Calu3 (cell line): Measurements from ENCODE around the gene OR3A2. TPM values are rescaled to one million over a fixed set of nuclear protein-coding genes. Genes with fewer than 3 reads are reported as not detected.
"Not testable (repeated sequence)": the region's sequence is repeated elsewhere in the genome, so short reads cannot be mapped to it uniquely, and the experiment has no call there.

Source experiments
- BruUV-seq: library from RNA; stranded (reverse); fragments of 400-500 nt; replicated peaks from 2 replicates; lab custom pipeline; 2021; lab: Mats Ljungman, UMichigan
- CTCF ChIA-PET: fragments of 300-600 bp; sonication (Branson Sonifier 250); formaldehyde crosslinking; loops from one replicate; lab custom pipeline; 2022; ENCODE audit warnings: antibody characterized with exemption; lab: Charles Lee
- DNase-seq: peaks from one replicate; pipeline ENCODE4 v3.0.0; 2022
- H3K27ac Mint-ChIP-seq: one replicate; pipeline ENCODE4 v1.8.0; 2022; ENCODE audit warnings: mixed read lengths; ENCODE audit not compliant: unreplicated experiment
- H3K27me3 Mint-ChIP-seq: one replicate; pipeline ENCODE4 v1.8.0; 2022; ENCODE audit warnings: mixed read lengths; ENCODE audit not compliant: unreplicated experiment
- H3K36me3 Mint-ChIP-seq: one replicate; pipeline ENCODE4 v1.8.0; 2022; ENCODE audit warnings: mild to moderate bottlenecking, moderate library complexity, mixed read lengths; ENCODE audit not compliant: insufficient read depth, unreplicated experiment
- H3K4me1 Mint-ChIP-seq: one replicate; pipeline ENCODE4 v1.8.0; 2022; ENCODE audit warnings: mild to moderate bottlenecking, low read depth, mixed read lengths; ENCODE audit not compliant: unreplicated experiment
- H3K4me3 Mint-ChIP-seq: one replicate; pipeline ENCODE4 v1.8.0; 2022; ENCODE audit warnings: mild to moderate bottlenecking, low read depth, moderate library complexity, mixed read lengths; ENCODE audit not compliant: unreplicated experiment
- H3K9me3 Mint-ChIP-seq: one replicate; pipeline ENCODE4 v1.8.0; 2022; ENCODE audit warnings: low read depth, mixed read lengths; ENCODE audit not compliant: unreplicated experiment
- CTCF ChIP-seq: fragments of 200-600 bp; IDR thresholded peaks from one replicate; pipeline ENCODE4 v1.8.0; 2022; ENCODE audit warnings: antibody characterized with exemption; ENCODE audit not compliant: unreplicated experiment
- intact Hi-C: fragments of 100-400 bp; cut with micrococcal nuclease; formaldehyde crosslinking; loops from one replicate; pipeline ENCODE4 v1.10.0; 2022; ENCODE audit not compliant: unreplicated experiment
- total RNA-seq: library from RNA; stranded (reverse); gene quantifications from 2 replicates; pipeline ENCODE4 v1.2.3, GENCODE V29; 2022

The OR3A2 gene
- total RNA-seq, 1 experiment from 2014 or later, result not detected

GRCh38 chr17:3378321-3378720 is 7.8 kb downstream of the OR3A2 start:
- H3K27me3 Mint-ChIP-seq, result peaks cover 70% of the 10 kb centered on the region
- H3K9me3 Mint-ChIP-seq, result no peaks in the 10 kb centered on the region
- no peak overlapping the region for H3K4me3 Mint-ChIP-seq
- H3K27ac Mint-ChIP-seq, result no peak overlapping the region
- DNase-seq, result no peak
- no peaks in the 10 kb centered on the region for H3K4me1 Mint-ChIP-seq
- BruUV-seq, result no TSS peak
- CTCF ChIA-PET, result no interaction called here
- H3K36me3 Mint-ChIP-seq, result no peaks in the 10 kb centered on the region
- intact Hi-C loops, result no loop called here
- no peak for TF ChIP-seq CTCF

GRCh38 chr17:3371167-3371566 is 14.9 kb downstream of the OR3A2 start:
- H3K4me3 Mint-ChIP-seq, H3K4me1 Mint-ChIP-seq, BruUV-seq, CTCF ChIA-PET, DNase-seq, H3K27me3 Mint-ChIP-seq, intact Hi-C loops, H3K36me3 Mint-ChIP-seq, H3K9me3 Mint-ChIP-seq, H3K27ac Mint-ChIP-seq: not testable (repeated sequence)

- DNase-seq, BruUV-seq, intact Hi-C loops, CTCF ChIA-PET, H3K9me3 Mint-ChIP-seq, H3K27ac Mint-ChIP-seq, H3K4me3 Mint-ChIP-seq, H3K4me1 Mint-ChIP-seq, H3K36me3 Mint-ChIP-seq: not testable (repeated sequence)
- H3K27me3 Mint-ChIP-seq, result peaks cover 54% of the 10 kb centered on the region
Observed at GRCh38 chr17:3342782-3343181, 43.3 kb downstream of the OR3A2 start.

GRCh38 chr17:3335876-3336275 is 50.2 kb downstream of the OR3A2 start:
- Mint-ChIP-seq H3K4me3 (no peak overlapping the region), H3K9me3 (no peaks in the 10 kb centered on the region), H3K27ac (no peak overlapping the region), H3K36me3 (no peaks in the 10 kb centered on the region), H3K27me3 (peaks cover 47% of the 10 kb centered on the region), H3K4me1 (no peaks in the 10 kb centered on the region)
- intact Hi-C loops, result loop anchor here (10.0 kb wide), 1 partner anchor 291 kb away; no protein-coding TSS in a partner anchor
- BruUV-seq, result no TSS peak
- peak; percentile 2 for DNase-seq
- no peak for TF ChIP-seq CTCF
- CTCF ChIA-PET, result no interaction called here

- no peak overlapping the region for H3K27ac Mint-ChIP-seq
- H3K27me3 Mint-ChIP-seq, result peaks cover 42% of the 10 kb centered on the region
- peak; percentile 25 for DNase-seq
- no peaks in the 10 kb centered on the region for H3K36me3 Mint-ChIP-seq
- peaks cover 12% of the 10 kb centered on the region for H3K4me1 Mint-ChIP-seq
- intact Hi-C loops, result no loop called here
- BruUV-seq, result no TSS peak
- no peak overlapping the region for H3K4me3 Mint-ChIP-seq
- H3K9me3 Mint-ChIP-seq, result no peaks in the 10 kb centered on the region
- no peak for TF ChIP-seq CTCF
- CTCF ChIA-PET, result no interaction called here
Observed at GRCh38 chr17:3318336-3318735, 67.8 kb downstream of the OR3A2 start.
